ENCODE data around the gene DEPP1.

DEPP1 gene

DNA sequence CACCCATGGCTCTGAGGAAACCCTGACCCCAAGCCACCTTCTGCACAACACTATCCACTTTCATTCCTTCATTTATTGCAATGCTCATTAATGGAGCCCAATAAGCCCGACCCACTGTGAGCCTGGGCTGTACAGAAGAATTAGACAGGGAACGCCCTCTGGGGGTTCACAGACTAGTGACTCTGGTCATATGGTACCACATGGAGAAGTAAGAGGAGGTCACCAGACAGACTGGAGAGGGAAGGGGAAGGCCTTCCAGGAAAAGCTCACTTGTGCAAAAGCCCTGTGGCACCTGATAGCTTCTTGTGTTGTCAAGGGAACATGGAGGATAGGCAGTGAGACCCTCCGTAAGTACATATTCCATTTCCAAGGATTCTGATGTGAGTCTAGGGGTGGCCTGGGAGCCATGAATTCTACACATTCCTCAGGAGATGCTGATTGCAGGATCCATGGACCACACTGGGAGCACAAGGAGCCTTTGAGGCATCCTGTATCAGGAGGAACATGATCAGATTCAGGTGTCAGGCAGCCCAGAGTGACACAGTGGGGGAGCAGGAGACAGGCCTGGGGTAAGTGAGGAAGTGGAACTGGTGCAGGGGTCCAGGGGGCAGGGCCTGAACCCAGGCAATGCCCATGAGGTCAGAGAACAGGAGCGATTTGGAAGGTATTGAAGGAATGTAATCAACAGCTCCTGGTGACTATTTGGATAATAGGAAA lies 47.5 kb downstream of the DEPP1 start:
- no peak for DNase-seq

DNA sequence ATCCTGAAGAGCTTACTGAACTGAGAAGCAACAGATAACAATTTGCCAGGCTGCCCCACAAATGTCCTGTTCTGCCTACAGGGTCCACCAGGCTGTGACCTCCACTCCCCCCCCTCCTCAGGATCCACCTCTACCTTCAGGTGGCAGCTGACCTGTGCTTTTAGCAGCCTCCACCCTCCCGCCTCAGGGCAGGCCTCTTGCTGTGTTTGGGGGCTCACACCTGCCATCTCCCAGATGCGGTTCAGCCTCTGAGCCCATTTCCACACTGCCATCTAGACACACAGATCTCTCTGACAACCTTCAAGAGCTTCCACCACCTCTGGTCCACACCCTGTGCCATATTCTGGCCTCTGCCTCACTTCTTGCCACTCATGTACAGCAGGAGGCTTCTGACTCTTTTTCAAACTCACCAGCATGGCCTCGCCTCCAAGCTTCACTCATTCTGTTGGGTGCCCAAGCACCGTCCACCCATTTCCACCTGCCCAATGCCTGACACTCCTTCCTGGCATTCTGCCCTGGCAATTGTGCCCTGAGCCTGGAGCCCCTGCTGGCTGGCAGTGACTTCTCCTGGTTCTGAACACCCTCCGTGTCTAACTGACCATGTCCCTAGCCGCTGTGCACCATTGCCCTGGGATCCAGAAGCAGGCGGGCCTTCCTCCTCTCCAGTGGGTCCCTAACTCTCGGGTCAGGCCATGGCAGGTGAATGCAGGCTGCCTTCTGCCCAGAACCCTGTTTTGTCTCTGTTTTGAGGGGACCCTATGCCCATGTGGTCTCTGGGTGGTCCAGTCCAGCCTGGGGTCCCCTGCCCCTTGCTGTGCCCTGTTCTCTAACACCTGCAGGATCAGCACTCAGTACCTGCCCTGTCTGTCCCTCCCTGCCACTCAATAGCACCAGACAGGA lies 49.0 kb downstream of the DEPP1 start:
- DNase-seq, result no peak

DNA sequence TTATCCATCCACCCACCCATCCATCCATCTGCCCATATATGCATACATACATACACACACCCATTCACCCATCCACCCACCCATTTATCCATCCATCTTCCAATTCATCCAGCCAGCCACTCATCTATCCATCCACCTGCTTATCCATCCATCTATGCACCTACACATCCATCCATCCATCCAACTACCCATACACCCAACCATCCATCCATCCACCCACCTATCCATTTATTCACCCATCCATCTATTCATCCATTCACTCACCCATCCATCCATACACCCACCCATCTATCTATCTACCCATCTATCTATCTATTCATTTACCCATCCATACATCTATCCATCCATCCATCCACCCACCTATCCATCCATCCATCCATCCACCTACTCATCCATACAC lies 50.1 kb downstream of the DEPP1 start:
- no peak for DNase-seq

GRCh38 chr10:44927352-44927751 lies 51.3 kb downstream of the DEPP1 start:
- no peak for DNase-seq

- DNase-seq, result no peak
Measured at GRCh38 chr10:44926751-44927351, 51.8 kb downstream of the DEPP1 start.
